K562 (cell line): ENCODE results near the gene GABARAPL2. TPM values are rescaled to one million over a fixed set of nuclear protein-coding genes. Genes with fewer than 3 reads are reported as not detected.

Source experiments
- BMI1 ChIP-seq: fragments of 150-350 bp; IDR thresholded peaks from 2 replicates; pipeline ENCODE4 v1.6.1; 2014; ENCODE audit warnings: low read length
- CREB3L1 ChIP-seq: fragments of 450-650 bp; IDR thresholded peaks from 2 replicates; pipeline ENCODE4 v1.6.1; 2014; ENCODE audit warnings: low read depth, mild to moderate bottlenecking, moderate library complexity, borderline replicate concordance
- CTBP1 ChIP-seq: fragments of 450-650 bp; IDR thresholded peaks from 2 replicates; pipeline ENCODE4 v1.6.1; 2016; ENCODE audit warnings: borderline replicate concordance
- CTCF ChIP-seq, 3 experiments: IDR thresholded peaks in 2 of 3; conservative IDR thresholded peaks in 1 of 3; 2 replicates each; pipeline ENCODE4 v1.5.1; 2011 to 2012; ENCODE audit warnings: low read length in 3 of 3, mild to moderate bottlenecking in 3 of 3, control low read depth in 2 of 3, improper control_type of control experiment in 1 of 3, inconsistent platforms in 1 of 3, low read depth in 1 of 3, mixed read lengths in 1 of 3, moderate library complexity in 1 of 3; ENCODE audit not compliant: insufficient read depth in 2 of 3
- ELF4 ChIP-seq: fragments of 450-650 bp; formaldehyde crosslinking; IDR thresholded peaks from 2 replicates; pipeline ENCODE4 v1.4.0; 2022; ENCODE audit warnings: missing genetic modification characterization
- EP400 ChIP-seq: fragments of 450-650 bp; IDR thresholded peaks from 2 replicates; pipeline ENCODE4 v1.6.1; 2017; ENCODE audit warnings: antibody characterized with exemption, mild to moderate bottlenecking, moderate library complexity
- ERF ChIP-seq: fragments of 450-650 bp; formaldehyde crosslinking; IDR thresholded peaks from 2 replicates; pipeline ENCODE4 v1.4.0; 2020; ENCODE audit warnings: mild to moderate bottlenecking, mixed read lengths
- ETV5 ChIP-seq: sonication (generic); formaldehyde crosslinking; IDR thresholded peaks from 2 replicates; pipeline ENCODE4 v1.4.0; 2020; ENCODE audit warnings: low read depth, mild to moderate bottlenecking, missing genetic modification reagents
- FOSL1 ChIP-seq: fragments of 200-800 bp; sonication (Bioruptor generic); conservative IDR thresholded peaks from 2 replicates; pipeline ENCODE4 v1.6.1; 2016; ENCODE audit warnings: missing genetic modification characterization, missing compliant biosample characterization
- HDAC2 ChIP-seq: fragments of 450-650 bp; IDR thresholded peaks from 2 replicates; pipeline ENCODE4 v1.6.1; 2016; ENCODE audit warnings: mild to moderate bottlenecking
- IRF9 ChIP-seq: fragments of 450-650 bp; IDR thresholded peaks from 2 replicates; pipeline ENCODE4 v1.6.1; 2016; ENCODE audit warnings: missing biosample characterization, missing genetic modification characterization
- LEF1 ChIP-seq: fragments of 450-650 bp; IDR thresholded peaks from 2 replicates; pipeline ENCODE4 v1.6.1; 2016; ENCODE audit warnings: mild to moderate bottlenecking
- MED1 ChIP-seq: sonication (generic); formaldehyde crosslinking; IDR thresholded peaks from 2 replicates; pipeline ENCODE4 v1.8.1; 2023; ENCODE audit warnings: missing genetic modification reagents, borderline replicate concordance
- MNT ChIP-seq, 2 experiments: fragments of 450-650 bp; conservative IDR thresholded peaks; 2 replicates each; pipeline ENCODE4 v1.6.1; 2017; ENCODE audit warnings: mild to moderate bottlenecking in 2 of 2, moderate library complexity in 2 of 2
- MTA3 ChIP-seq: fragments of 450-650 bp; formaldehyde crosslinking; IDR thresholded peaks from 2 replicates; pipeline ENCODE4 v1.6.1; 2017; ENCODE audit warnings: mild to moderate bottlenecking, borderline replicate concordance
- MYBL2 ChIP-seq, 2 experiments: fragments of 450-650 bp in 1 of 2; sonication (generic) in 1 of 2; formaldehyde crosslinking in 1 of 2; IDR thresholded peaks; 2 replicates each; pipeline versions ENCODE4 v1.6.1 to v1.8.1; 2017 to 2022; ENCODE audit warnings: borderline replicate concordance in 1 of 2, inconsistent platforms in 1 of 2, low read depth in 1 of 2, mild to moderate bottlenecking in 1 of 2, missing genetic modification reagents in 1 of 2, moderate library complexity in 1 of 2
- NFE2 ChIP-seq: IDR thresholded peaks from 2 replicates; pipeline ENCODE4 v1.6.1; 2014; ENCODE audit warnings: antibody characterized with exemption, low read depth
- PHF21A ChIP-seq: fragments of 450-650 bp; IDR thresholded peaks from 2 replicates; pipeline ENCODE4 v1.6.1; 2017; ENCODE audit warnings: low read depth, borderline replicate concordance
- RB1 ChIP-seq: fragments of 450-650 bp; IDR thresholded peaks from 2 replicates; pipeline ENCODE4 v1.6.1; 2017; ENCODE audit warnings: low read depth, mild to moderate bottlenecking
- TAF1 ChIP-seq: IDR thresholded peaks from 2 replicates; pipeline ENCODE4 v1.6.1; 2011; ENCODE audit warnings: mild to moderate bottlenecking, low read length, moderate library complexity; ENCODE audit not compliant: insufficient read depth, control insufficient read depth, severe bottlenecking; ENCODE audit errors: extremely low read depth
- ZNF239 ChIP-seq: fragments of 250-450 bp; sonication (Bioruptor Pico); IDR thresholded peaks from 2 replicates; pipeline ENCODE4 v1.4.0; 2020; ENCODE audit warnings: mild to moderate bottlenecking
- ZNF583 ChIP-seq: fragments of 250-450 bp; sonication (Bioruptor Pico); IDR thresholded peaks from 2 replicates; pipeline ENCODE4 v1.4.0; 2020
- polyA plus RNA-seq, 8 experiments: library from polyadenylated mRNA; depleted of rRNA in 4 of 8; stranded (reverse) in 5 of 8; unstranded in 3 of 8; fragments of >200 nt; fragmentation: Nextera tagmentation in 2 of 8; fragmentation: Illumina TruSeq in 1 of 8; extraction: Ambion mirVana in 2 of 8; extraction: Trizol in 1 of 8; gene quantifications; 2 replicates each; pipeline versions ENCODE4 v1.2.1 to v1.2.3, GENCODE V29; 2011 to 2014; ENCODE audit warnings: inconsistent platforms in 1 of 8, missing spikeins in 1 of 8
- total RNA-seq, 7 experiments: library from RNA; depleted of rRNA in 6 of 7; stranded (reverse); fragments of >200 nt in 6 of 7; fragmentation: Illumina TruSeq in 2 of 7; extraction: Trizol in 2 of 7; gene quantifications; 2 replicates each; pipeline versions ENCODE4 v1.2.1 to v1.2.3, GENCODE V29; 2011 to 2021; ENCODE audit warnings: low replicate concordance in 1 of 7

GABARAPL2 gene
- total and polyA plus RNA-seq, 9 of the 15 experiments (the other 6 are each of a cell fraction or from before 2014, with no cell fraction given): 42.1 to 288 (median 91.8) TPM

GRCh38 chr16:75593825-75594820 lies 27.9 kb downstream of the GABARAPL2 start (continued):
- TF ChIP-seq ETV5 (CRISPR knock-in tag) (peak; percentile 66; the same call in 1 of the 2 replicates), ZNF239 (CRISPR knock-in tag) (no peak), EP400 (peak; percentile 81), CREB3L1 (0 out of 2 replicates have a peak, but pooled peaks have one; percentile 24), TAF1 (no peak), ZNF583 (CRISPR knock-in tag) (peak; percentile 67; the same call in 1 of the 2 replicates), IRF9 (tag) (peak; percentile 67; the same call in 1 of the 2 replicates), NFE2 (peak; percentile 99), ERF (CRISPR knock-in tag) (no peak), CTBP1 (peak; percentile 85), HDAC2 (peak; percentile 44), LEF1 (peak; percentile 50; the same call in 1 of the 2 replicates), PHF21A (peak; percentile 60; the same call in 1 of the 2 replicates), MED1 (CRISPR knock-in tag) (no peak), BMI1 (no peak), MYBL2 (IDR thresholded peaks at IDR 0.05; ENCODE audit: low read depth) (no peak), MYBL2 (CRISPR knock-in tag; IDR thresholded peaks at IDR 0.05; ENCODE audit: borderline replicate concordance) (no peak), ELF4 (CRISPR knock-in tag) (no peak), MTA3 (peak; percentile 32; the same call in 1 of the 2 replicates), RB1 (no peak), CTCF (IDR thresholded peaks at IDR 0.05 in 2 of 3, conservative IDR thresholded peaks at IDR 0.05 in 1 of 3; ENCODE audit: insufficient read depth in 2 of 3, low read depth in 1 of 3, low read length in 3 of 3) (no peak), MNT (conservative IDR thresholded peaks at IDR 0.05) (peak; percentile 45 to 72), FOSL1 (tag) (peak; percentile 89)
